ENCODE measurements around the gene SLC25A33. TPM values are rescaled to one million over a fixed set of nuclear protein-coding genes. Genes with fewer than 3 reads are reported as not detected.

Gene SLC25A33
- total and polyA plus RNA-seq, 8 donors = 2.2 to 6.0 (median 2.7) TPM

DNA sequence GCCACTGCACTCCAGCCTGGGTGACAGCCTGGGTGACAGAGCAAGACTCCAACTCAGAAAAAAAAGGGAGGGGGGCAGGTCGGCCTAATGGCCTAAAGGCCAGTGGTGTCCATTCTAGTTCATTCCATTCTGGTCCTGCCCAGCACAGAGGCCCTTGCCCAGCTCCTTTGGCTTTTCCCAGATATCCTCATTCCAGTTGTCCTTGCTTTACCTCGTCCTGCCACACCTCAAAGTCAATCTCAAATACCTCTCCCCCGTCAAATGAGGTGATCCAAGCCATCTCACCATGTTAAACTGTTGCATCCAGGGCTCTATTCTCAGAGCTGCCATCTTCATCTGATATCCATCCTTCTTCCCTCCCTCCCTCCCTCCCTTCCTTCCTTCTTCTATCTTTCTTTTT, 92.3 kb downstream of the SLC25A33 start:
- Histone ChIP-seq H3K27me3 (peaks cover 0 to 16% of the 10 kb centered on the region in 2 donors), H3K4me1 (peaks cover 0 to 54% of the 10 kb centered on the region in 2 donors), H3K4me3 (no peak overlapping the region), H3K9me3 (no peaks in the 10 kb centered on the region), H3K27ac (no peak overlapping the region), H3K36me3 (no peaks in the 10 kb centered on the region)
- TF ChIP-seq, protein P1, sequence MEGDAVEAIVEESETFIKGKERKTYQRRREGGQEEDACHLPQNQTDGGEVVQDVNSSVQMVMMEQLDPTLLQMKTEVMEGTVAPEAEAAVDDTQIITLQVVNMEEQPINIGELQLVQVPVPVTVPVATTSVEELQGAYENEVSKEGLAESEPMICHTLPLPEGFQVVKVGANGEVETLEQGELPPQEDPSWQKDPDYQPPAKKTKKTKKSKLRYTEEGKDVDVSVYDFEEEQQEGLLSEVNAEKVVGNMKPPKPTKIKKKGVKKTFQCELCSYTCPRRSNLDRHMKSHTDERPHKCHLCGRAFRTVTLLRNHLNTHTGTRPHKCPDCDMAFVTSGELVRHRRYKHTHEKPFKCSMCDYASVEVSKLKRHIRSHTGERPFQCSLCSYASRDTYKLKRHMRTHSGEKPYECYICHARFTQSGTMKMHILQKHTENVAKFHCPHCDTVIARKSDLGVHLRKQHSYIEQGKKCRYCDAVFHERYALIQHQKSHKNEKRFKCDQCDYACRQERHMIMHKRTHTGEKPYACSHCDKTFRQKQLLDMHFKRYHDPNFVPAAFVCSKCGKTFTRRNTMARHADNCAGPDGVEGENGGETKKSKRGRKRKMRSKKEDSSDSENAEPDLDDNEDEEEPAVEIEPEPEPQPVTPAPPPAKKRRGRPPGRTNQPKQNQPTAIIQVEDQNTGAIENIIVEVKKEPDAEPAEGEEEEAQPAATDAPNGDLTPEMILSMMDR (IDR thresholded peaks at IDR 0.05) = no peak
- ATAC-seq (no peak), DNase-seq (no peak)
- intact Hi-C loops (cut with DNase I) = no loop called here

DNA sequence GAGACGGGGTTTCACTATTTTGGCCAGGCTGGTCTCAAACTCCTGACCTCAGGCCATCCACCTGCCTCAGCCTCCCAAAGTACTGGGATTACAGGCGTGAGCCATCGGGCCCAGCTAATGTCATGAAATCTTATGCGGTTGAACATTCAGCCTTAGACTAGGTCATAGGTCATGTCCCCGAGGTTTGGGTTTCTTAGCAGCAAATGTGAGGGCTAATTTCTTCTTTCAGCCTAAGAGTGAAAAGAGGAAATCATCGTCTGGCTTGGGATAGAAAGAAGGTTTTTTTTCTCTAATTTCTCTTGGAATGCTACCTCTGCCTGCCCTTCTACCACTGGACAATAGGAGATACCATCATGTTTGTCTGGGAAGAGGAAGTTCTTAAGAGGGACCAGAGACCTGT, 94.2 kb downstream of the SLC25A33 start:
- no peak overlapping the region for H3K27ac ChIP-seq
- H3K36me3 ChIP-seq = no peaks in the 10 kb centered on the region
- H3K4me1 ChIP-seq = peaks cover 0 to 36% of the 10 kb centered on the region in 2 donors
- intact Hi-C loops (cut with DNase I) = no loop called here
- ATAC-seq (no peak), DNase-seq (no peak)
- H3K4me3 ChIP-seq = no peak overlapping the region
- H3K9me3 ChIP-seq = no peaks in the 10 kb centered on the region
- H3K27me3 ChIP-seq = peaks cover 0 to 8% of the 10 kb centered on the region in 2 donors
- TF ChIP-seq, protein P1 (IDR thresholded peaks at IDR 0.05) = no peak

DNA sequence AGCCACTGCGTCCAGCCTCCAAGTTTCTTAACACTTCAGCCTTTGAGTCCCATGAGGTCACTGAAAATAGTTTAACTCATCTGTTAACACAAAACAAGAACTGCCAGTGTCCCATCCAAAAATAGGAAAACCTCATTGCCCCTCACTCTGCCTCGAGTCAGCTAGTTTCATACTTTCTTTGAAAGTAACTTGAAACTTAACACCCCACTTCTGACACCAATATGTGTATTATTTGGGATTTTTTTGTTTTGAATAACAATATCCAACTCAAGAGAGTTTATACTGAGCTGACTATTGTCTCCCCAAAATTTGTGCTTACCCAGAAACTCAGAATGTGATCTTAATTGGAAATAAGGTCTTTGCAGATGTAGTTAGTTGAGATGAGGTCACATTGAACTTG, 95.3 kb downstream of the SLC25A33 start:
- ATAC-seq (no peak), DNase-seq (no peak)
- intact Hi-C loops (cut with DNase I) = no loop called here
- H3K36me3 ChIP-seq = no peaks in the 10 kb centered on the region
- H3K27me3 ChIP-seq = peaks cover 0 to 3% of the 10 kb centered on the region in 2 donors
- TF ChIP-seq, protein P1 (IDR thresholded peaks at IDR 0.05) = no peak
- H3K27ac ChIP-seq = no peak overlapping the region
- no peaks in the 10 kb centered on the region for H3K9me3 ChIP-seq
- H3K4me1 ChIP-seq = peaks cover 0 to 31% of the 10 kb centered on the region in 2 donors
- H3K4me3 ChIP-seq = no peak overlapping the region

Other genes starting within 250 kb of the SLC25A33 start
- 10 to 100 TPM; 24.7 to 39.4 TPM for gene SPSB1, start 246.6 kb upstream of the SLC25A33 start, total RNA-seq
- 1 to 10 TPM; 6.1 to 9.2 (median 6.9) TPM for gene SPSB1, start 246.6 kb upstream of the SLC25A33 start, polyA plus RNA-seq (ENCODE audit: insufficient read length in 6 of 6)
- 10 to 100 TPM in 1 of 2 donors, 1 to 10 TPM in 1; 9.1 to 11.6 TPM for gene TMEM201, start 49.4 kb downstream of the SLC25A33 start, total RNA-seq
- gene TMEM201, start 49.4 kb downstream of the SLC25A33 start, polyA plus RNA-seq (ENCODE audit: insufficient read length in 6 of 6) = 10 to 100 TPM; 13.5 to 21.9 (median 17.9) TPM
- gene PIK3CD, start 112.3 kb downstream of the SLC25A33 start, total RNA-seq = 10 to 100 TPM; 12.9 to 44.2 TPM
- 1 to 10 TPM; 5.1 to 7.0 (median 5.8) TPM for gene PIK3CD, start 112.3 kb downstream of the SLC25A33 start, polyA plus RNA-seq (ENCODE audit: insufficient read length in 6 of 6)